GM19397 (cell line): ENCODE measurements around the gene ELF2.
A peak's percentile ranks its signal among the peaks of the same experiment; 100 is the strongest.
"Not testable (repeated sequence)": the region's sequence is repeated elsewhere in the genome, so short reads cannot be mapped to it uniquely, and the experiment has no call there.

Experiments used
- ATAC-seq: cut with Tn5 transposase; IDR thresholded peaks from one replicate; pipeline ENCODE4 v1.9.1; 2021; ENCODE audit warnings: mild to moderate bottlenecking, moderate library complexity; ENCODE audit not compliant: unreplicated experiment

Gene ELF2

GRCh38 chr4:139188648-139189416 lies 11.8 kb upstream of the ELF2 start:
- no peak for ATAC-seq

- no peak for ATAC-seq
Measured at GRCh38 chr4:139184129-139184528, 7.1 kb upstream of the ELF2 start.

- ATAC-seq = peak; percentile 70
Measured at GRCh38 chr4:139177869-139178619, 1.0 kb upstream of the ELF2 start.

DNA sequence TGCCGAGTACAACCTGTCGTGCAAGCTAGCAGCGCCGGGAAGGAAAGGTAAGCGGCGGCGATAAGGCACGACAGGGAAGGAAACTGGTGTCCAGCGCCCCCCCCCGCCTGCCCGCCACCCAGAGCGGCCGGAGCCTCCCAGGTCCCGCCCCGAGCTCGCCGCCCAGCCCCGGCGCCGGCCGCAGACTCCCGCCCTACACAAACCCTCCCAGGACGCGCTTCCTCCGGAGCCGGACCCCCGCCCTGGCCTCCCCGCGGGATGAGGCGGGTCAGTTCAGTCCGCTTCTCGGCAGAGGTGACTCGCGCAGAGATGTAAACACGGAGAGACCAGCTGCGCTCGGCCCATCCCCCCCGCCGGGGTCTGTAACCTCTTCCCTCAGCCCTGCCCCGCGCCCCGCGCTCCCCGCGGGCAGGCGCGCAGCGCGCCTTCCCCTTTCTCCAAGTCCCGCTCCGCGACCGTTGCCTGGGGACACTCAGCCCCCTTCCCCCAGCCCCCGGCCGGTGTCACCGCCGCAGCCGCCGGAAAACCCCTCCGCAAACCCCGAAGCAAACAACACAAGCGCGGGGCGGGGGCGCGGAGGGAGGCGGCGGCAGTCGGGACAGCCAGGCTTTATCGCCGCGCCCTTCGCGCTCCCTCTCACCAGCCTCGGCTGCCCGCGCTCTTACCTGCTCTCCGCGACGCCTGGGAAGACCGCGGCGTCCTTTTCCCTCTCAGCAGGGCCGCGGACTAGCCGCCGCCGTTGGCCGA lies 543 bp downstream of the ELF2 start:
- ATAC-seq = peak; percentile 16

- ATAC-seq = no peak
Measured at GRCh38 chr4:139175646-139176301, 1.2 kb downstream of the ELF2 start.

DNA sequence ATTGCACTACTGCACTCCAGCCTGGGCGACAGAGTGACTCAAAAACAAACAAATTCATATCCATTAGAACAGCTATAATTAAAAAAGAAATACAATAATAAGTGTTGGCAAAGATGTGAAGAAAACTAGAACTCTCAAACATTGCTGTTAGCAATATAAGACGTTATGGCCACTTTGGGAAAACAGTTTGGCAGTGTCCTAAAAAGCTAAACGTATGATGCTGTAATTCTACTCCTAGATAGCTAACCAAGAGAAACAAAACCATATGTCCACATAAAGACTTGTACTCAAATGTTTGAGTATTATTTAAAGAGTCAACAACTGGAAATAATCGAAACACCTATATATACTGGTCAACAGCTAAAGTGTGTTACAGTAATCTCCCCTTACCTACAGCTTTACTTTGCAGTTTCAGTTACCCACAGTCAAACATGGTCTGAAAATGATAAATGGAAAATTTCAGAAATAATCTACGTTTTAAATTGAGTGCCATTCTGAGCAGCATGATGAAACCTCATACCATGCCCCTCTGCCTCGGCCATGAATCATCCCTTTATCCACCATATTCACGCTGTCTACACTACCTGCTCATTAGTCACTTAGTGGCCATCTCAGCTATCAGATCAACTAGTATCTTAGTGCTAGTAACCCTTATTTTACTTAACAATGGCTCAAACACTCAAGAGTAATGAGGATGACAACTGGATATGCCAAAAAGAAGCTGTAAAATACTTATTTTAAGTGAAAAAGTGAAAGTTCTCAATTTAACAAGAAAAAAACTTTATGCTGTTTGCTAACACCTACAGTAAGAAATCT lies 4.9 kb downstream of the ELF2 start:
- ATAC-seq = no peak

DNA sequence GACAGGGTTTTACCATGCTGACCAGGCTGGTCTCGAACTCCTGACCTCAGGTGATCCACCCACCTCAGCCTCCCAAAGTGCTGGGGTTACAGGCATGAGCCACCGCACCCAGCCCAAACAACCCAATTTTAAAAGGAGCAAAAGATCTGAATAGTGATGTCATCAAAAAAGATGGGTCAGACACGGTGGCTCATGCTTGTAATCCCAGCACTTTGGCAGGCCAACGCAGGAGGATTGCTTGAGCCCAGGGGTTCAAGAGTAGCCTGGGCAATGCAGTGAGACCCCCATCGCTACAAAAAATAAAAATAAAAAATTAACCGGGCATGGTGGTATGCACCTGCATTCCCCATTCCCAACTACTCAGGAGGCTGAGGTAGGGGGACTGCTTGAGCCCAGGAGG lies 6.1 kb downstream of the ELF2 start:
- no peak for ATAC-seq

- no peak for ATAC-seq
Measured at GRCh38 chr4:139167774-139168444, 9.1 kb downstream of the ELF2 start.

DNA sequence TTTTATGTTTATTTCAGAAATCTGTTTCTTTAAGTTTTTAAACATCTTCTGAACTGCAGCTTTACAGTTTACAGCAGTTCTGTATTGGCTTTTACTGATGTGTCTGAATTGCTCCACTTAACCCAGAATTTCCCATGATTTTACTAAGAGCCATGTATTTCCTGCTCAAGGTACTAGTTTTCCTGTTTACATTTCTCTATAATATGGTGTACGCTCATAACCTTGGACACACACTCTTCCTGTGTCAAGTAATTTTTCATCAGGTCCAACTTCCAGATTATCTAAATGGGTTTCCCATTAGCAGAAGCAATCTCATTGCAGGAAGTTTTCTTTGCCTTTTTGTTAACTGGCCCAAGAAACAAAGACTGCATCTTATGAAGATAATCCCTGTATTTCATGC lies 12.3 kb downstream of the ELF2 start:
- ATAC-seq = no peak

- ATAC-seq = no peak
Measured at GRCh38 chr4:139163806-139164206, 13.2 kb downstream of the ELF2 start.

DNA sequence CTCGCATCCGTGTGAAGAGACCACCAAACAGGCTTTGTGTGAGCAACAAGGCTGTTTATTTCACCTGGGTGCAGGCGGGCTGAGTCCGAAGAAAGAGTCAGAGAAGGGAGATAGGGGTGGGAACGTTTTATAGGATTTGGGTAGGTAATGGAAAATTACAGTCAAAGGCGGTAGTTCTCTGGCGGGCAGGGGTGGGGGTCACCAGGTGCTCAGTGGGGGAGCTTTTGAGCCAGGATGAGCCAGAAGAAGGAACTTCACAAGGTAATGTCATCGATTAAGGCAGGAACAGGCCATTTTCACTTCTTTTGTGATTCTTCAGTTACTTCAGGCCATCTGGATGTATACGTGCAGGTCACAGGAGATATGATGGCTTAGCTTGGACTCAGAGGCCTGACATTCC lies 19.0 kb downstream of the ELF2 start:
- ATAC-seq = not testable (repeated sequence)

GRCh38 chr4:139154952-139155557 lies 22.0 kb downstream of the ELF2 start:
- no peak for ATAC-seq

DNA sequence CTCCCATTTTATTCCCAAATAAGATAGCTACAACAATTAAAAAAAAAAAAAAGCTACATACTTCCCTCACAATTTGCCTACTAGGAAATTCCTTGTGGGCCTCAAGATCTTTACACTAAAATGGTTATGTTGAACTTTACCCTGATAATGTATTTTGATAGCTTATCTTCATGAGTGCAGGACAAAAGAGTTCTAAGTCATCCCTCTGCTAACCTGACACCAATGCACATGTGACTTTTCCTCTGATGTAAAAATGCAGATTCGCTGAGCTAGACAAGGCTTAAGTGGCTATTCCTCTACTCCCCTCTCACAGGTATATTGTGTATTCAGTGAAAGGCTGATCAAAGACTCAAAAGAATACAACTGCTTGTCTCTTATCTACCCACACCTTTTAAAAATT lies 22.5 kb downstream of the ELF2 start:
- ATAC-seq = no peak

GRCh38 chr4:139154134-139154421 lies 22.9 kb downstream of the ELF2 start:
- no peak for ATAC-seq

DNA sequence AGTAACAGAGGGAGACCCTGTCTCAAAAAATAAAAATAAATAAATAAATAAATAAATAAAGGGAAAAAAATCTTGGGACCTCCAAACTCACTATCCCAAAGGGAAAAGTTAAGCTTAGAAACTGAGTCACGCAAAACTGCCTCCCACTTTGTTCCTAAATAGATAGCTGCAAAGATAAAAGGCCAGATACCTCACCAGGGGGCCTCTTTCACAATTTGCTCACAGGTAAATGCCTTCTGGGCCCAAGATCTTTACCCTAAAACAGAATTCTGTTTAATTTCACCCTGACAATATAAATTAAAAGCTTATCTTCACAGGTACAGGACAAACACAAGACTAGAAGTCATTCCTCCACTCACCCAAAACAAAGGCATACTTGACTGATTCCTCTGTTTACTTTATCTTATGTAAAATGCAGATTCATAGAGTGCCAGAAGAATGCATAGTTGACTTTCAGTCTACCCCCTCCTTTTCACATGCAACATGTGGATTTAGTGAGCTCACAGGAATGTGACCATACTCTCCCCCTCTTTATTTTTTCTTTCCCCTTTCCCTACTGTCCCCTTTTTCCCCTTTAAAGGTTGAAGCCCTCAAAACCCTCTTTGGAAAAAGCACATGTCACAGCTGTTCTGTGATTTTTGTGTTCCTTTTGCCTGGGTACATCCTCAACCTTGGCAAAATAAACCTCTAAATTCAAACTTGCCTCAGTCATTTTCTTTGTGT lies 23.4 kb downstream of the ELF2 start:
- ATAC-seq = no peak

GRCh38 chr4:139152249-139152648 lies 24.8 kb downstream of the ELF2 start:
- ATAC-seq = no peak

DNA sequence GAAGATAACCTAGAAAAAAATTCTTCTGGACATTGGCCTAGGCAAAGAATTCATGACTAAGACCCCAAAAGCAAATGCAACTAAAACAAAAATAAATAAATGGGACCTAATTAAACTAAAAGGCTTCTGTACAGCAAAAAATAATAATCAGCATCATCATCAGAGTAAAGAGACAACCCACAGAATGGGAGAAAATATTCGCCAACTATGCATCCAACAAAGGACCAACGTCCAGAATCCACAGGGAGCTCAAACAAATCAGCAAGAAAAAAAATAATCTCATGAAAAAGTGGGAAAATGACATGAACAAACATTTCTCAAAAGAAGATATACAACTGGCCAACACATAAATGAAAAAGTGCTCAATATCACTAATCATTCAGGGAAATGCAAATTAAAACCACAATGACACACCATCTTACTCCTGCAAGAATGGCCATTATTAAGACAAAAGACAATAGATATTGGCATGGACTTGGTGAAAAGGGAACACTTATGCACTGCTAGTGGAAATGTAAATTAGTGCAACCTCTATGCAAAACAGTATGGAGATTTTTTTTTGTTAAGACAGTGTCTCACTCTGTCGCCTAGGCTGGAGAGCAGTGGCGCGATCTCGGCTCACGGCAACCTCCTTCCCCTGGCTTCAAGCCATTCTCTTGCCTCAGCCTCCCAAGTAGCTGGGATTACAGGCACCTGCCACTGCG lies 29.9 kb downstream of the ELF2 start:
- ATAC-seq = no peak

DNA sequence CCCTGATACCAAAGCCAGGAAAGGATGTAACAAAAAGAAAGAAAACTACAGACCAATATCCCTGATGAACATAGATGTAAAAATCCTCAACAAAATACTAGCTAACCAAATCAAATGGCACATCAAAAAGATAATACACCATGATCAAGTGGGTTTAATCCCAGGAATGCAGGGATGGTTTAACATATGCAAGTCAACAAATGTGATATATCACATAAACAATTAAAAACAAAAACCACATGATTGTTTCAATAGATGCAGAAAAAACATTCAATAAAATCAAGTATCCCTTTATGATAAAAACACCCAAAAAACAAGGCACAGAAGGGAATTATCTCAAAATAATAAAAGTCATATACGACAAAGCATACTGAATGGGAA lies 31.5 kb downstream of the ELF2 start:
- no peak for ATAC-seq
